ENCODE results near the gene FRMD8. TPM values are rescaled to one million over a fixed set of nuclear protein-coding genes. Genes with fewer than 3 reads are reported as not detected.

Gene FRMD8
- polyA plus RNA-seq, 1 donor from 2014 or later, result 22.2 TPM

DNA sequence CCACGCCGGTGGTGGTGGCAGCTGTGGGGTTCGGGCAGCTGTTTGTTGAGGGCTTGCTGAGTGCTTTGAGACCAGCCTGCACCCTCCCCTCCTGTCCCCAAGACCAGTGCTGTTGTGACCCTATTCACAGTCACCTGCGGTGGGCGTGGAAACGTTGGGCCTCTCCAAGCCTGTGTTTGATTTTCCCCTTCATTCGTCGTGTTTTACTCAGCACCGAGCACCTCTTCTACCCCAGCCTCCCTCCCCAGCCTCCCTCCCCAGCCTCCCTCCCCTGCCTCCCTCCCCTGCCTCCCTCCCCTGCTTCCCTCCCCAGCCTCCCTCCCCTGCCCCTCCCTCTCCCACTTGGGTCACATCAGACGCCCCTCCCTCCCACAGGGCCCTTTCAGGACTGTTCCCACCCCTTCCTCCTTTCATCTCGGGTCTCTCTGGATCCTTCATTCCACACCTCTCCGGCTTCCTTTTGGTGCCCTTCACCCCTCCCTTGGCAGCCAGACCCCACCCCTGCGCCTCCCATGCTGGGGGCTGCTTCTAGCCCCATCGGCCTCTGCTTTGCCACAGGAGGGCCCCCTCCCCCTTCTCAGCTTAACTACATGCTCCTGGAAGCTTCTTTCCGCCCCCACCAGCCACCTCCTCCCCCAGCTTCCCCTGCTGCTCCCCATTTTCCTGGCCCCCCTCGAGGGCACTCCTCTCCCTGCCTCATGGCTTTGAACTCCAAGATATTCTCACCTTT, 14.8 kb downstream of the FRMD8 start:
- Histone ChIP-seq H3K36me3 (ENCODE audit: insufficient read depth, low read length) (no peaks in the 10 kb centered on the region), H3F3A (ENCODE audit: insufficient read depth, low read length, poor library complexity, severe bottlenecking) (no peaks in the 10 kb centered on the region)
- TF ChIP-seq, protein P1, sequence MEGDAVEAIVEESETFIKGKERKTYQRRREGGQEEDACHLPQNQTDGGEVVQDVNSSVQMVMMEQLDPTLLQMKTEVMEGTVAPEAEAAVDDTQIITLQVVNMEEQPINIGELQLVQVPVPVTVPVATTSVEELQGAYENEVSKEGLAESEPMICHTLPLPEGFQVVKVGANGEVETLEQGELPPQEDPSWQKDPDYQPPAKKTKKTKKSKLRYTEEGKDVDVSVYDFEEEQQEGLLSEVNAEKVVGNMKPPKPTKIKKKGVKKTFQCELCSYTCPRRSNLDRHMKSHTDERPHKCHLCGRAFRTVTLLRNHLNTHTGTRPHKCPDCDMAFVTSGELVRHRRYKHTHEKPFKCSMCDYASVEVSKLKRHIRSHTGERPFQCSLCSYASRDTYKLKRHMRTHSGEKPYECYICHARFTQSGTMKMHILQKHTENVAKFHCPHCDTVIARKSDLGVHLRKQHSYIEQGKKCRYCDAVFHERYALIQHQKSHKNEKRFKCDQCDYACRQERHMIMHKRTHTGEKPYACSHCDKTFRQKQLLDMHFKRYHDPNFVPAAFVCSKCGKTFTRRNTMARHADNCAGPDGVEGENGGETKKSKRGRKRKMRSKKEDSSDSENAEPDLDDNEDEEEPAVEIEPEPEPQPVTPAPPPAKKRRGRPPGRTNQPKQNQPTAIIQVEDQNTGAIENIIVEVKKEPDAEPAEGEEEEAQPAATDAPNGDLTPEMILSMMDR (IDR thresholded peaks at IDR 0.05; ENCODE audit: poor library complexity, severe bottlenecking), result no peak
- TF ChIP-seq EP300 (conservative IDR thresholded peaks at IDR 0.05; ENCODE audit: poor library complexity, severe bottlenecking) (no peak), POLR2AphosphoS5 (IDR thresholded peaks at IDR 0.05) (no peak), TAF1 (IDR thresholded peaks at IDR 0.05; ENCODE audit: low read depth) (no peak), RAD21 (conservative IDR thresholded peaks at IDR 0.05) (no peak), MXI1 (conservative IDR thresholded peaks at IDR 0.05; ENCODE audit: poor library complexity, severe bottlenecking) (no peak), SMC3 (conservative IDR thresholded peaks at IDR 0.05; ENCODE audit: poor library complexity) (no peak), EZH2 (IDR thresholded peaks at IDR 0.05; ENCODE audit: borderline replicate concordance, insufficient read depth, low read length, poor library complexity, severe bottlenecking) (no peak)
- TF ChIP-seq, protein P2, sequence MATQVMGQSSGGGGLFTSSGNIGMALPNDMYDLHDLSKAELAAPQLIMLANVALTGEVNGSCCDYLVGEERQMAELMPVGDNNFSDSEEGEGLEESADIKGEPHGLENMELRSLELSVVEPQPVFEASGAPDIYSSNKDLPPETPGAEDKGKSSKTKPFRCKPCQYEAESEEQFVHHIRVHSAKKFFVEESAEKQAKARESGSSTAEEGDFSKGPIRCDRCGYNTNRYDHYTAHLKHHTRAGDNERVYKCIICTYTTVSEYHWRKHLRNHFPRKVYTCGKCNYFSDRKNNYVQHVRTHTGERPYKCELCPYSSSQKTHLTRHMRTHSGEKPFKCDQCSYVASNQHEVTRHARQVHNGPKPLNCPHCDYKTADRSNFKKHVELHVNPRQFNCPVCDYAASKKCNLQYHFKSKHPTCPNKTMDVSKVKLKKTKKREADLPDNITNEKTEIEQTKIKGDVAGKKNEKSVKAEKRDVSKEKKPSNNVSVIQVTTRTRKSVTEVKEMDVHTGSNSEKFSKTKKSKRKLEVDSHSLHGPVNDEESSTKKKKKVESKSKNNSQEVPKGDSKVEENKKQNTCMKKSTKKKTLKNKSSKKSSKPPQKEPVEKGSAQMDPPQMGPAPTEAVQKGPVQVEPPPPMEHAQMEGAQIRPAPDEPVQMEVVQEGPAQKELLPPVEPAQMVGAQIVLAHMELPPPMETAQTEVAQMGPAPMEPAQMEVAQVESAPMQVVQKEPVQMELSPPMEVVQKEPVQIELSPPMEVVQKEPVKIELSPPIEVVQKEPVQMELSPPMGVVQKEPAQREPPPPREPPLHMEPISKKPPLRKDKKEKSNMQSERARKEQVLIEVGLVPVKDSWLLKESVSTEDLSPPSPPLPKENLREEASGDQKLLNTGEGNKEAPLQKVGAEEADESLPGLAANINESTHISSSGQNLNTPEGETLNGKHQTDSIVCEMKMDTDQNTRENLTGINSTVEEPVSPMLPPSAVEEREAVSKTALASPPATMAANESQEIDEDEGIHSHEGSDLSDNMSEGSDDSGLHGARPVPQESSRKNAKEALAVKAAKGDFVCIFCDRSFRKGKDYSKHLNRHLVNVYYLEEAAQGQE (IDR thresholded peaks at IDR 0.05; ENCODE audit: borderline replicate concordance), result no peak

DNA sequence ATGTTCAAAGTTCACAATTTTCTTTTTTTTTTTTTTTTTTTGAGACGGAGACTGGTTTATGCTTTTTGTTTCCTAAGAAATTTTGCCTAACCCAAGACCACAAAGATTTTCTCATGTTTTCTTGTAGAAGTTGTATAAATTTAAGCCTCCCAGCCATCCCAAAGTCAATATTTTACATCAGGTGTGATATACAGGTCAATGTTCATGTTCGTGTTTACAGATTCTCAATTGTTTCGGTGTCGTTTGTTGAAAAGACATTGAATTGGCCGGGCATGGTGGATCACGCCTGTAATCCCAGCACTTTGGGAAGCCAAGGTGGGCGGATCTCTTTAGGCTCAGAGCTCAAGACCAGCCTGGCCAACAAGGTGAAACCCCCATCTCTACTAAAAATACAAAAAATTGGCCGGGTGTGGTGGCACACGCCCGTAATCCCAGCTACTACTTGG, 15.4 kb downstream of the FRMD8 start:
- no peak overlapping the region for H3K27ac ChIP-seq (ENCODE audit: low read length)
- no peaks in the 10 kb centered on the region for H3F3A ChIP-seq (ENCODE audit: insufficient read depth, low read length, poor library complexity, severe bottlenecking)
- H3K4me2 ChIP-seq (ENCODE audit: low read length), result no peak overlapping the region
- no peaks in the 10 kb centered on the region for H3K79me2 ChIP-seq (replicated peaks; ENCODE audit: insufficient read depth, low read length)
- no peak overlapping the region for H2AFZ ChIP-seq (ENCODE audit: low read depth, low read length)
- no peaks in the 10 kb centered on the region for H3K9me2 ChIP-seq (ENCODE audit: insufficient read depth, low read length)
- no peak for TF ChIP-seq MXI1 (conservative IDR thresholded peaks at IDR 0.05; ENCODE audit: poor library complexity, severe bottlenecking)
- no peak for TF ChIP-seq EP300 (conservative IDR thresholded peaks at IDR 0.05; ENCODE audit: poor library complexity, severe bottlenecking)
- TF ChIP-seq EZH2 (IDR thresholded peaks at IDR 0.05; ENCODE audit: borderline replicate concordance, insufficient read depth, low read length, poor library complexity, severe bottlenecking), result no peak
- TF ChIP-seq, protein P1 (IDR thresholded peaks at IDR 0.05; ENCODE audit: poor library complexity, severe bottlenecking), result no peak
- TF ChIP-seq SMC3 (conservative IDR thresholded peaks at IDR 0.05; ENCODE audit: poor library complexity), result no peak
- no peak overlapping the region for H3K4me3 ChIP-seq (ENCODE audit: low read length)
- no peak overlapping the region for H3K9ac ChIP-seq (ENCODE audit: low read length)
- no peaks in the 10 kb centered on the region for H4K20me1 ChIP-seq (ENCODE audit: insufficient read depth)
- no peaks in the 10 kb centered on the region for H3K36me3 ChIP-seq (ENCODE audit: insufficient read depth, low read length)
- no peaks in the 10 kb centered on the region for H3K27me3 ChIP-seq (ENCODE audit: insufficient read depth, low read depth, low read length)
- H3K9me3 ChIP-seq (ENCODE audit: low read length), result no peaks in the 10 kb centered on the region

More for the DNA sequence above, 14.8 kb downstream of the FRMD8 start:
- H3K9me2 ChIP-seq (ENCODE audit: insufficient read depth, low read length), result no peaks in the 10 kb centered on the region
- no peak overlapping the region for H3K9ac ChIP-seq (ENCODE audit: low read length)
- no peaks in the 10 kb centered on the region for H4K20me1 ChIP-seq (ENCODE audit: insufficient read depth)
- no peak overlapping the region for H3K27ac ChIP-seq (ENCODE audit: low read length)
- H3K27me3 ChIP-seq (ENCODE audit: insufficient read depth, low read depth, low read length), result no peaks in the 10 kb centered on the region
- H3K4me3 ChIP-seq (ENCODE audit: low read length), result no peak overlapping the region
- H3K79me2 ChIP-seq (replicated peaks; ENCODE audit: insufficient read depth, low read length), result no peaks in the 10 kb centered on the region
- H2AFZ ChIP-seq (ENCODE audit: low read depth, low read length), result no peak overlapping the region
- H3K4me2 ChIP-seq (ENCODE audit: low read length), result no peak overlapping the region
- no peaks in the 10 kb centered on the region for H3K9me3 ChIP-seq (ENCODE audit: low read length)

All from neural cell (in vitro differentiated cells).